ENCODE data around the gene LCP2. TPM values are rescaled to one million over a fixed set of nuclear protein-coding genes. Genes with fewer than 3 reads are reported as not detected.

Gene LCP2
- total and polyA plus RNA-seq, 8 donors, result 1.9 to 22.0 (median 2.9) TPM

DNA sequence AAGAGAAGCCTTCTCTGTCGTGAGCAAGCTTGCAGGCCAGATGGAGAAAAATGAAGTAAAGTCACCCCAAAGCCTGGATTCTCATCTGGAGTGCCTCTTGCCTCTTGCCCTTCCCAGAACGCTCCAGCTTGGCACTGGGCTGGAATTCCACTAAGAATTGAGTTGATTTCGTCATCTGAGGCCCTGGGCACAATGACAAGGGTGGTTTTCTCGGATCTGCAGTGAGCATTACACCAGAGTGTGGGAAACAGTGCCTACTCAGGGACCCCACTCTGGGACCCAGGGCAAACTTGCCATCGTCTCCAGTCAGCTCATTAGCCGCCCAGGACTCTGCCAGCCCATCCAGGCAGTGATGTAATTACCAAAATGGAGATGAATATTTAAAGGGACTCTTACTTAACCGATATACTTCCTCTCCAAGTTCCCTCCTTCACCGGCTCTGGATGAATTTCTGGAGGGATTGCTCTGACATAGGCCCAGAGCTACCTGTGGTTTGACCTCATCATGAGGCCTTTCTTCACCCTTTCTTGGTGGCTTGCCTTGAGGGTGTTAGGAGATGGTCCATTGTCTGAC is 44.7 kb upstream of the LCP2 start:
- WGBS, 2 donors, result 63 to 68% methylated on average over 8 of the region's 8 CpGs

DNA sequence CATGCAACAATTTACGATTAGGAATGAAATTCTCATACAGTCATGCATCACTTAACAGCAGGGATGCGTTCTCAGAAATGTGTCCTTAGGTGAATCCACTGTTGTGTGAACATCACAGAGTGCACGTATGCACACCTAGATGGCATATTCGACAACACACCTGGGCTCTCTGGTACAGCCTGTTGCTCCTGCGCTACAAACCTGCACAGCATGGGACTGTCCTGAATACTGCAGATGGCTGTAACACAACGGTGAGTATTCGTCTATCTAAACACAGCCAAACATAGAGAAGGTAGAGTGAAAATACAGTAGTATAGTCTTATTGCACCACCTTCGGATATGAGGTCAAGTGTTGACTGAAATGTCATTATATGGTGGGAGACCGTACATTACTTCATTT is 44.0 kb upstream of the LCP2 start:
- DNase-seq, result no peak
- TF ChIP-seq, protein P1, sequence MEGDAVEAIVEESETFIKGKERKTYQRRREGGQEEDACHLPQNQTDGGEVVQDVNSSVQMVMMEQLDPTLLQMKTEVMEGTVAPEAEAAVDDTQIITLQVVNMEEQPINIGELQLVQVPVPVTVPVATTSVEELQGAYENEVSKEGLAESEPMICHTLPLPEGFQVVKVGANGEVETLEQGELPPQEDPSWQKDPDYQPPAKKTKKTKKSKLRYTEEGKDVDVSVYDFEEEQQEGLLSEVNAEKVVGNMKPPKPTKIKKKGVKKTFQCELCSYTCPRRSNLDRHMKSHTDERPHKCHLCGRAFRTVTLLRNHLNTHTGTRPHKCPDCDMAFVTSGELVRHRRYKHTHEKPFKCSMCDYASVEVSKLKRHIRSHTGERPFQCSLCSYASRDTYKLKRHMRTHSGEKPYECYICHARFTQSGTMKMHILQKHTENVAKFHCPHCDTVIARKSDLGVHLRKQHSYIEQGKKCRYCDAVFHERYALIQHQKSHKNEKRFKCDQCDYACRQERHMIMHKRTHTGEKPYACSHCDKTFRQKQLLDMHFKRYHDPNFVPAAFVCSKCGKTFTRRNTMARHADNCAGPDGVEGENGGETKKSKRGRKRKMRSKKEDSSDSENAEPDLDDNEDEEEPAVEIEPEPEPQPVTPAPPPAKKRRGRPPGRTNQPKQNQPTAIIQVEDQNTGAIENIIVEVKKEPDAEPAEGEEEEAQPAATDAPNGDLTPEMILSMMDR (IDR thresholded peaks at IDR 0.05), result no peak
- Histone ChIP-seq H3K4me1 (no peaks in the 10 kb centered on the region), H3K9me3 (no peaks in the 10 kb centered on the region), H3K36me3 (no peaks in the 10 kb centered on the region), H3K27me3 (peaks cover 0 to 4% (median 0%) of the 10 kb centered on the region in 4 donors), H3K27ac (no peak overlapping the region), H3K4me3 (no peak overlapping the region)
- WGBS, 2 donors, result 75 to 85% methylated on average over 9 of the region's 9 CpGs
- no peak for FAIRE-seq
- intact Hi-C loops (cut with DNase I), result no loop called here
- ATAC-seq, result no peak

More for the DNA sequence above, 44.7 kb upstream of the LCP2 start:
- Histone ChIP-seq H3K27me3 (peaks cover 0 to 4% (median 0%) of the 10 kb centered on the region in 4 donors), H3K4me3 (no peak overlapping the region), H3K4me1 (no peaks in the 10 kb centered on the region), H3K27ac (no peak overlapping the region), H3K9me3 (no peaks in the 10 kb centered on the region), H3K36me3 (no peaks in the 10 kb centered on the region)
- FAIRE-seq (no peak), DNase-seq (no peak), ATAC-seq (peak in 1 of 4 donors; percentile 41)
- intact Hi-C loops (cut with DNase I), result no loop called here
- TF ChIP-seq, protein P1 (IDR thresholded peaks at IDR 0.05), result no peak

DNA sequence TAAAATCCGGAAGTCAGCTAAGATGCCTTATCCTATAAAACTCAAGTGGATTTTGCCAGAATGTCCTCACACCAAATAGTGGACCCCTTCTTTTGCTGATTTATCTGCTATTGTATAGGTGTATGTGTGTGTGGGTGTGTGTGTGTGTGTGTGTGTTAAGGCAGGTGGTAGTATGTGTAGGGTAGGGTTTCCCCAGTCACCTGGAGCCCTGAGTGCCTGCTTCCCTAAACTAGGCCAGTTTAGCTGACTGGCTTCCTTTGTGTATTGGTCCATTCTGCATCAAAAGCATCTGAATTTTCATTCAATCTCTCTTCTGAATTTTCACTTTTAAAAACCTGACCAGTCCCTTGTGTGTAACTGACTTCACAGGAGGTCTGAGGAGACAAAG is 42.2 kb upstream of the LCP2 start:
- Histone ChIP-seq H3K27ac (no peak overlapping the region), H3K9me3 (no peaks in the 10 kb centered on the region), H3K36me3 (no peaks in the 10 kb centered on the region), H3K4me3 (no peak overlapping the region), H3K27me3 (peaks cover 0 to 4% (median 0%) of the 10 kb centered on the region in 4 donors), H3K4me1 (no peaks in the 10 kb centered on the region)
- ATAC-seq, result no peak
- TF ChIP-seq, protein P1 (IDR thresholded peaks at IDR 0.05), result no peak
- no peak for DNase-seq
- intact Hi-C loops (cut with DNase I), result no loop called here
- no peak for FAIRE-seq
- WGBS, 2 donors, result 86 to 93% methylated on average over 1 of the region's 1 CpG

DNA sequence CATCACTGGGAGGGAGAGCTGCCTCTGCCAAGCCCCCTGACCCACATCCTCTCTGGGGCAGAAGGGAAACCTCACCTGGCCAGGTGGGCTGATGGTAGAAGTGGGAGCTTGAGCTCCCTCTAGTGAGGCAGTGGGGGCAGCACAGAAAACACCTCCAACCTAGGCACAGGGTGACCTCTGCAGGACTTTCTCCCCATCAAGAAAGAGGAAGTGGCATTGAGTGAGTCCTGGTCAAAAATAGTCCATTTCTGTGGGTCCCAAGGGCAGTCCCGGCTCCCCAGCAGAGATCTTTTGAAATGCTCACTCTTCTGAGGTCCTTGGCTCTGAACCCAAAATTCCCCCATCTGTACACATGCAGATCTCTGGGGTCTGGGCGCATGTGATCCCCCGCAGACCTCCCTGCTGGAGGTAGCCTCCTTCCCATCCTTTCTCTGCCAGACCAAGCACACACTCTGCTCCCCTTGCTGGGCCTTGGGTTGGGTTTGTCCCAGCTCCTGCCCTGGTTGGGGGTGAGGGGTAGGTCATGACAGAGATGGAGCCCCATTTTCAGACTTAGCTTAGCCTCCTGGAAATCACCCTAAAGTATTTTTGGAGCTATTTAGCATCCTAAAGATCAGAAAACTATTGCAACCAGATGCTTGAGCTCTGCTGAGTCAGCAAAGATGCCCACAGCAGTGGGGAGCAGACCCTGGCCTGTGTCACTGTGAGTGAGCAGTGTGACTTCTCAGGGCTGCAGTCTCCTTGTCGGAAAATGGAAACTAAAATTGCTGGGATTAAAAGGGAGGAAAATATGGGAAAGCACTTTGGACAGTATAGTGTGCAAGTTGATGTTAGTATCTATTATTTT is 41.6 kb upstream of the LCP2 start:
- TF ChIP-seq, protein P1 (IDR thresholded peaks at IDR 0.05), result no peak
- Histone ChIP-seq H3K4me3 (no peak overlapping the region), H3K36me3 (no peaks in the 10 kb centered on the region), H3K27ac (no peak overlapping the region), H3K9me3 (no peaks in the 10 kb centered on the region), H3K4me1 (no peaks in the 10 kb centered on the region), H3K27me3 (peaks cover 0 to 4% (median 0%) of the 10 kb centered on the region in 4 donors)
- ATAC-seq (peak in 2 of 4 donors; percentile 53 to 64), DNase-seq (no peak), FAIRE-seq (no peak)
- intact Hi-C loops (cut with DNase I), result no loop called here
- 63 to 76% methylated on average over 4 of the region's 4 CpGs for WGBS, 2 donors

DNA sequence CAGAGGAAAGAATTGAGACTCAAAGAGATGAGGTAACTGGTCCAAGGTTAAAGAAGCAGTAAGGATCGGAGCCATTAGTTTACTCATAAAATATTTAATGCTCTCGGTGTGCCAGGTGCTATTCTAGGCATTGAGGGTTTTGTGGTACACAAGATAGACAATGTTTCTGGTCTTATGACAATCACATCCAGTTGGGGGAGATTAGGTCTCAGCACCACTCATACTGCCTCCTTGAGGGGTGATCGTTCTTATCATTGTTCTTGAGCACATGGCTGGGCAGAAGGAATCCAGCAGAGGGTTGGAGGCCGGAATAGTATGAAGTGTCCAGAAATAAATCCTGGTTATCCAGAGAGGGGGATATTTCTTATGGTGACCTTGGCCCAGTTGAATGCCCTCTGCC is 40.7 kb upstream of the LCP2 start:
- FAIRE-seq, result no peak
- H3K27me3 ChIP-seq, result peaks cover 0 to 4% (median 0%) of the 10 kb centered on the region in 4 donors
- intact Hi-C loops (cut with DNase I), result no loop called here

More for the DNA sequence above, 40.7 kb upstream of the LCP2 start:
- H3K9me3 ChIP-seq, result no peaks in the 10 kb centered on the region
- no peak overlapping the region for H3K27ac ChIP-seq
- H3K4me3 ChIP-seq, result no peak overlapping the region
- no peaks in the 10 kb centered on the region for H3K36me3 ChIP-seq
- no peaks in the 10 kb centered on the region for H3K4me1 ChIP-seq
- 63 to 67% methylated on average over 4 of the region's 4 CpGs for WGBS, 2 donors
- TF ChIP-seq, protein P1 (IDR thresholded peaks at IDR 0.05), result no peak
- ATAC-seq, result no peak
- DNase-seq, result no peak
